ENCODE results near the gene EVL.
A peak's percentile ranks its signal among the peaks of the same experiment; 100 is the strongest.
"Not testable (repeated sequence)": the region's sequence is repeated elsewhere in the genome, so short reads cannot be mapped to it uniquely, and the experiment has no call there.

Gene EVL, protein sequence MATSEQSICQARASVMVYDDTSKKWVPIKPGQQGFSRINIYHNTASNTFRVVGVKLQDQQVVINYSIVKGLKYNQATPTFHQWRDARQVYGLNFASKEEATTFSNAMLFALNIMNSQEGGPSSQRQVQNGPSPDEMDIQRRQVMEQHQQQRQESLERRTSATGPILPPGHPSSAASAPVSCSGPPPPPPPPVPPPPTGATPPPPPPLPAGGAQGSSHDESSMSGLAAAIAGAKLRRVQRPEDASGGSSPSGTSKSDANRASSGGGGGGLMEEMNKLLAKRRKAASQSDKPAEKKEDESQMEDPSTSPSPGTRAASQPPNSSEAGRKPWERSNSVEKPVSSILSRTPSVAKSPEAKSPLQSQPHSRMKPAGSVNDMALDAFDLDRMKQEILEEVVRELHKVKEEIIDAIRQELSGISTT

DNA sequence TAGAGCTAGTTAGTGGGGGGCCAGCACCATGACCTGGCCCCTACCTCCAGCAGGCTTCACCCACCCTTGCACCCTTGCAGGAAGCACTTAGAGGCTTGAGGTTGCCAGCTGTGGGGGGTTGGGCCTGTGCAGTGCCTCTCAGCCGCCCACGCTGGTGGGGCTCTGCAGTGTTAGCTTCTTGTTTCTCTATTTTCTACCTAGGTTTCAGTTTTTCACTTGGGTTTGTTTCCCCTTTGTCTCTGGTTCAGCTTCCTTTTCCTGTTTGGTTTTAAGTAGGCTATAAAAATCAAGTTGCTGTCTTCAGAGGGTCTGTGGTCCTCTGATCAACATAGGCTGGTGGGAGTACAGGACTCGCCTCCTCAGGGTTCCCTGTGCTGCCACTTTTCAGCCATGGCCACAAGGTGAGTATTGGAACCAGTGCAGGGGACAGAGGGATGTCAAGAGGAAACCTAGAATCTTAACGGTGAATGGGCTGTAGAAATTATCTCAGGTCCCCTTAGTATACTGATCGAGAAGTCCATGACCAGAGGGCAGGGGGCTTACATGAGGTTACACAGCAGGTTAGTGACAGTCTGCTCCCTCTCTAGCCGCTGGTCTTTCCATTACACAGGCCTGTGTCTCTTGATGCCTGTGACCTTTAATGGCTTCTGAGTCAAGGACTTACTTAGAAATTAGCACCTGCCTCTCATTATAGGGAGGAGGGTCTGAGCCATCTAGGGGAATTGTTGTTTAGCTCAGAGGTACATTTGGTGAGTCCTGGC is at the start of gene EVL:
Gene EVL, plus strand, starts transcription at position 312 of the 761 bp plus-strand sequence. Its CDS starts 79 bp downstream, at position 391.
- peak; percentile 37 for DNase-seq

DNA sequence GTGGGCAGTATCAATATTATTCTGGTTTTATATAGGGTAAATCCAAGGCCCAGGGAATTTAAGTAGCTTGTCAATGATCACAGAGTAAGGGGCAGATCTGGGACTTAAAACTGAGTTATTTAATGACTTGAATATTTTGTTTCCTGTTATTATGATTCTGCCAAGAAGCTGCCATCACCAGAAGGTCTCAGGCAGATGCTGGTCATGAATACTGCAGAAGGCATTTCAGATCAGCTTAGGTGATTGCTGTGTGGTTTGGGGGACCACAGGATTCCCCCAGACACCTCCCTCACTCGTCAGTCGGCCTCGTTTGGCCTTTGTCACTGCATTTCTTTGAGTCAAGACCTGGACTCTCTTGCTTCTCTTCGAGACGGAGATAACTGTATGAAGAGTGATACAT is 47.7 kb upstream of the EVL start:
- DNase-seq, result no peak

DNA sequence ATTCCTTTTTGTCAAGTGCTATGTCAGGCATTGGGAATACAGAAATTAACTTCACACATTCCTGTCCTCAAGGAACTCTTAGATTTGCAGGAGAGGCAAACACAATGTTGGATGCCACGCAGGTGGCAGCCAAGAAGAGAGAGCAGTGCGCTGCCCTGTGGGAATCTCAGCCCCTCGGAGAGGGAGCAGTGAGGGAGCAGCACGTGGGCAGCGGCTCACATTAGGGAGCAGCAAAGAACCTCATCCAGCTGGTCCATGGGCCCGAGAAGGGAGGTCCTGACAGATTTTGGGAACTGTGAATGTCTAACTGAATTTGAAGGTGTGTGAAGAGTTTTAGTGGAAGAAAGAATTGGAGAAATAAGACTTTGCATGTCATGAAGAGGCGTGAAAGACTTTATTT is 47.2 kb upstream of the EVL start:
- DNase-seq, result no peak

DNA sequence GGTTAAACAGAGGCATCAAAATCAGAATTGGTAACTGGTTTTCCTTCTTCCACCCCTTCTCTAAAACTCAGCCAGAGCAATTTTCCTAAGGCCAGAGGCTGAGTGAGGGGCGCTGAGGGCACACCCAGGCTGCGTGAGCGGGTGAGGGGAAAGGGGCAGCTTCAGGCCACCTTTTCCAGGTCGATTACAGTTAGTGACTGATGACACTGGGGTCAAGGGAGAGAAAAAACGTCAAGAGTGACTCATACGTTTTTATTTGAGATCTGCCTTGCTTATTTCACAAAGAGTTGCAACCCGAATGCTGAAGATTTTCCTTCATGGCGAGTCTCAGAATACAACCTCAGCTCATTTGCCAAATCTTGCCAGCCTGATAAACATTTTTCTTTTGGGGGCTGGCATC is 46.7 kb upstream of the EVL start:
- no peak for DNase-seq

DNA sequence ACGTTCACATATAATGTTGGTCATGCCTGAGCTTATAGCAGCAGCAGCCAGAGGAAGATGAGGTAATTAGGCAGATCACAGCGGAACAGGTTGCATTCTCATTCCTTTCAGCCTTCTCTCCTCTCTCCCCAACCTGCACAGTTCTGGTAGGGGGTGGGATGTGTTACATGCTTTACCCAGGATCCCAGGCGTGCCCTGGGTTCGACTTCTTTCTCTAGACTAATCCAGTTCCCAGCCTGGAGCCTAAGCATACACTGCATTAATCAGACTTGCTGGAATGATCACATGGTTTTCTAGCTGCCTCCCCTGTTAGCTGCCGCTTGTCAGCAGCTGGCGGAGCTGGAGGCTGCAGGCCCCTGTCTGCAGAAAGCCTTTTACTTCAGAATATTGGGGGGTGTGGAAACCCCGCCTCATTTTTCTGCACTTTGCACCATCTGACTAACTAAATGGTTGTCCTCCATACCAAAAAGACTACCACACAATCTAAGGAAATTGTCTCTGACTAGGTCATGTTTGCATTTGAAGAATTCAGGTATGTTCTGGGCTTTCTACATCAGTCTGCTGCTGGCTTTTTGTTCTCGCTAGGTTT is 46.0 kb upstream of the EVL start:
- DNase-seq, result no peak

DNA sequence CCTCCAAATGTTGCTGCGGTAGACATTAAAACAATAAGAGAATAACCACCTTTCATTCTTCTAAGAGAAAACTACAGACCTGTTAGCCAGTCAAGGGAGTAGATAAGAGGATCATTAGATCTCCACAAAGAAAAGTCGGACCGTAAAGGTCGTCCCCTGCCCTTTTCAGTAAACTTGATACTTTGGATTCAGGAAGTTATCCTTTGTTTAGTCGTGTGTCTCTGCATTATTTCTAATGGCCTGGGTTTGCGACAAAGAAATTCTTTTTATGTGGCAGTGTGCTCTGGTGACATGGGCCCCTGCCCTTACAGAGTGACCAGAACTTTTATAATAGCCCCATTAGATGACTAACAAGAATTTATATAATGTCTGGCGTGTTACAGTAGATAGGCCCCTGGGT is 44.6 kb upstream of the EVL start:
- DNase-seq, result no peak

DNA sequence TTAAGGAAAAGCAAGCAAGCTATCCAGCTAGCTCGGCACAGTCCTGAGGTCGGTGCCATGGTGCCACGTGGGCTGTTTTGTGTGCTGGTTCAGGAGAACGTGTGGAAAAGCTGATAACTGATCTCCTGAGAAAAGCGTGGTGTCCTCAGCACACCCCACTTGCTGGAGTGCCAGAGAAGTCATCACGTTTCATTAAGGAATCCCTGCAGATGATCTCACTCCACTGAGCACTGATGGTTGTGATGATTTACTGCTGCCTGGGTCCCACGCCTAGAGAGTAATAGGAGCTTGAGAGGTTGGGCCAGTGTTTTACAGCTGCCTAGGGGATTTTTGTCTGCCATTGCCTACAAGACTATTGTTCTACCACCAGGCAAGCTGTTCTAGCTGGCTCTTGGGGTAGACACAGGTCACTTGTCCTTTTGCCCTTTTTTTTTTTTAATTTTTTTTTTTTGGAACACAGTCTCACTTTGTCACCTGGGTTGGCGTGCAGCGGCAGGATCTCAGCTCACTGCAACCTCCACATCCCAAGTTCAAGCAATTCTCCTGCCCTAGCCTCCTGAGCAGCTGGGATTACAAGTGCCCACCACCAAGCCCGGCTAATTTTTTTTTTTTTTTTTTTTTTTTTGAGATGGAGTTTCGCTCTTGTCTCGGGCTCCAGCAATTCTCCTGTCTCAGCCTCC is 42.3 kb upstream of the EVL start:
- no peak for DNase-seq

DNA sequence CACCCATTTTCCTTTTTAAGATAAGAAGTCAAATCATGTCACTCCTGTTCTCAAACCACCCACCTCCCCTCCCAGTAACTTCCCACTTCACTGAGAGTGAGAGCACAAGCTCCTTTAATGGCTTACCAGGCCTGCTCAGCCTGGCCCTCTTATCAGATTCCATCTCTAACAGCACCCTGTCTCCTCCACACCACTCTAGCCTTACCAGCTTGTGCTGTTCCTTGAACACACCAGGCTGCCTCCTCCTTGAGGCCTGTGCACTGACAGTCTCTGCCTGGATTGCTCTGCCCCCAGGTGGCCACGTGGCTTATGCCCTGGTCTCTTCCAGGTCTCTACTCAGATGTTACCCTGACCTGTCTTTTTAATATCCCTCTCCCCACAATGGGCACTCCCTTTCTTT is 40.1 kb upstream of the EVL start:
- no peak for DNase-seq

DNA sequence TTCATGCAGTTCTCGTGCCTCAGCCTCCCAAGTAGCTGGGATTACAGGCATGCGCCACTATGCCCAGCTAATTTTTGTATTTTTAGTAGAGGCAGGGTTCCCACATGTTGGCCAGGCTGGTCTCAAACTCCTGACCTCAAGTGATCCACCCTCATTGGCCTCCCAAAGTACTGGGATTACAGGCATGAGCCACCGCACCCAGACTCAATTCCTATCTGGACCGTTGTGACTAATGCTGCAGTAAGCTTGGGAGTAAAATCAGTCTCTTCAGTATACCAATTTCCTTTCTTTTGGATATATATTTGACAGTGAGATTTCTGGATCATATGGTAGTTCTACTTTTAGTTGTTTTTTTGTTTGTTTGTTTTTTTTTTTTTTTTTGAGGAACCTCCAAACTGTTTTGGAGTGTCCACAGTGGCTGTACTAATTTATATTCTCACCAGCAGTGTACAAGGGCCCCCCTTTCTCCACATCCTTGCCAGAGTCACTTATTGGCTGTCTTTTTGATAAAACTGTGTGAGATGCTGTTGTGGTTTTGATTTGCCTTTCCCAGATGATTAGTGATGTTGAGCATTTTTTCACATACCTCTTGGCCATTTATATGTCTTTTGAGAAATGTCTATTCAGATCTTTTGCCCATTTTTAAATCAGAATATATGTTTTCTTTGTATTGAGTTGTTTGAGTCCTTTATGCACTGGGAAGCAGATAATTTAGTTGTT is 37.3 kb upstream of the EVL start:
- no peak for DNase-seq

DNA sequence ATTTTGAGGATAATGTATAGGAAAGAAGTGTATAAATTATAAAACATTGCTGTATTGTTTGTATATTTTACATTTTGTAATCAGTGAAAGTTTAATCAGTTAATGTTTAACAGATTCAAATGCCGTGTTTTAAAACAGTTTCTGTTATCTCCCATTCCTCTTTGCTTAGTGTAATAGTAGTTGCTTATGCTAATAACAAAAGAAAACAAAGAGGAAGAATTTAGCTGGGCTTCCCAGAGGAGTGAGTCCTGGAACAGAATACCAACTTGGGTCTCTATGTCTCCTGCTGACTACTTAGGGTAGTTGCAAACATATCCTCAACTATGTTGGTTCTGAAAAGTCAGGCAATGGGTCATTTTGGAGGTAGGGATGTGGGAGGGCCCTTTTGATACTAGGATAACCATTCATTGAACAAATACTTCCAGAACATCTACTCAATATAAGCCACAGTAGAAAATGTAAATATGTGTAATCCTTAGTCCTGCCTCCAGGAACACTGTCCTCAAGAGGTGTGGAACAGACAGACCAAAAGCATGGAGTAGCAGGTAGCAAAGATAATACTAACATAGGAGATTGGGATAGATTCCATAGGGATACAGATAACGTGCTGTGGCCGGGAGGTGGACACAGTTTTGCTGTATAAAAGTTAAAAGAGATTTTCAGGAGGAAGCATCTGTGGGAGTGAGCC is 36.1 kb upstream of the EVL start:
- DNase-seq, result no peak

DNA sequence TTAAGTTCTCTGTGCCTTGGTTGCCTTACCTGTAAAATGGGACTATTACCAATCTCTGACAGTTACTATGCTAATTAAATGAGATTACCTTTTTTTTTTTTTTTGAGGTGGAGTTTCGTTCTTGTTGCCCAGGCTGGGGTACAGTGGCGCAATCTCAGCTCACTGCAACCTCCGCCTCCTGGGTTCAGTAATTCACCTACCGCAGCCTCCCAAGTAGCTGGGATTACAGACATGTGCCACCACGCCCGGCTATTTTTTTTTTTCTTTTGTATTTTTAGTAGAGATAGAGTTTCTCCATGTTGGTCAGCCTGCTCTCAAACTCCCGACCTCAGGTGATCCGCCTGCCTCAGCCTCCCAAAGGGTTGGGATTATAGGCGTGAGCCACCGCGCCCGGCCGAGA is 35.2 kb upstream of the EVL start:
- DNase-seq, result not testable (repeated sequence)

DNA sequence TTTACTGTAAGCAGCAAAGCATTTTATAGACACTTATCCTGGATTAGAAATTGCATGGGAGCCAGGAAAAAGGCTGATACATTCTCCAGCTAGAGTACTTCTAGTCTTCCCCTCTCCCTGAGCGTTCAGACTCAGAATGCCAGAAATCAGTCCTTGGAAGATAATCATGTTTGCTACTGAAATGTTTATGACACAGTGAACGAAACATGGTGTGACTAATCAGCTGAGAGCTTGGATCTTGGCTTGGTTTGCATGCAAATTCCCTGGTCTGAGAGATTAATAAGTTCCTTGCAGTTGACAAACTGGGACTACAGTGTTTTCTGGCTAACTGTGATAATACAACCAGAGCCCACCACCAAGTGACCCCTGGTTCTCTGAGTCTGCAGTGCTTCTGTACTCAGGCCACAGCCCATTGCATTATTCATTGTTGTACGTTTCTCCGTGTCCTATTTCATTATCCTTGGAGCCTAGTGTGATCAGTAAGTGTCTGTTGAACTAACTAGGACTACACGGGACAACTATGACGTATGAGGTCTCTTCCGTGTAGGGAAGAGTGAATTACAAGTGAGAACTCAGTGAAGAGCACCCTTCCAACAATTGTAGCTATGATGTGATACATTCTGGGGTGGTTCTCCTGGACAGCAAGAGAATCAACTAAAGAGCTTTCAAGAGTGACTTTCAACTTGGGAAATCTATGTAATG is 34.6 kb upstream of the EVL start:
- DNase-seq, result no peak

DNA sequence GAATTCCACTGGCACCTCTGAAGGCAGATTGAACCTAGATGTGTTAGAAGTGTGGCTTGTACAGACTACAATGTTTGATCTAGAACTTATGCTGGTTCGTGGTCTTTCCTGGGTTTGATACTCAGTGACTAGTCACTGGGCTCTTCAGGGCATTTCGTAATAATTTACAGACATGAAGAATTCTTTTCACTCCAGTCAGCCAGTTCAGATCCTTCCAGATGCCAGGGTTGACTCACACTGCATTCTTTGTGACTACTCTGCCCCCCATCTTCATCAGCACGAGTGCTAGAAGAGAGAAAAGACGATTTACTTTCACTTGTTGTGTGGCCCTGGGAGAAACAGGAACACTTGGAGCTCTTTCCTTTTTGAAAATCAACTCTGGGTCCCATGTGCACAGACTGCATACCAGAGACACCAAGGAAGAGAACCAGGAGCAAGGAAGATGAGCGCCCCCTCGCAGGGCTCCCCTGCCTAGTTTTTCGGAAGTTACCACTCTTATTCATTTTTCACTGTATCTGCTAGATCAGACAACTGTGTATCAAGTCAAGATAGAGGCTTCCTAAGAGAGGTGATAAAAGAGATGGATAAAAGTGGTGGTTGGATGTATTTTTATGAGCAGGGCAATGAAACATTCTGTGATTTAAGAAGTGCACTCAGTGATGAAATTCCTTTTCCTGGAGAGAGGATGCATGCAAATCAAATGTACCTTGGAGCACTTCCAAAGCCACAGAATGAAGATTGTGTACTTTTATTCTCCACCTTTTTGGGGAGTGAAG is 33.5 kb upstream of the EVL start:
- DNase-seq, result no peak

DNA sequence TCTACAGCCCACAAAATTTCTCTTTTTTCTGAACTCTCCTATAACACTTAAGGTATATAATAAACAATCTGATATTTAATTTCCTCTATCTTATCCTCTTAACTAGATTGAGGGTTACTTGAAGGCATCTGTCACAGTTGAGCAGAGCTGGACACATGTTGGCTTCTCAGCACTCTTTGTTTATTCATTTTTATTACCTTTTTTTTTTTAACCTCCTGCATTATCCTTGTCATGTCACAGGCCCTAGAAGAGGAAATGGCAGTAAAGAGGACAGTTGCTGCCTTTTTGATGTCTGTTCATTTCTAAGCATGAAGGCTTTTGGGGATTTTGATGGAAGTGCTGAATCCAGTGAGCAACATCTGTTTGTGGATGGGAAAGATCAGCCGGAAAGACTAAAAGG is 32.5 kb upstream of the EVL start:
- no peak for DNase-seq

DNA sequence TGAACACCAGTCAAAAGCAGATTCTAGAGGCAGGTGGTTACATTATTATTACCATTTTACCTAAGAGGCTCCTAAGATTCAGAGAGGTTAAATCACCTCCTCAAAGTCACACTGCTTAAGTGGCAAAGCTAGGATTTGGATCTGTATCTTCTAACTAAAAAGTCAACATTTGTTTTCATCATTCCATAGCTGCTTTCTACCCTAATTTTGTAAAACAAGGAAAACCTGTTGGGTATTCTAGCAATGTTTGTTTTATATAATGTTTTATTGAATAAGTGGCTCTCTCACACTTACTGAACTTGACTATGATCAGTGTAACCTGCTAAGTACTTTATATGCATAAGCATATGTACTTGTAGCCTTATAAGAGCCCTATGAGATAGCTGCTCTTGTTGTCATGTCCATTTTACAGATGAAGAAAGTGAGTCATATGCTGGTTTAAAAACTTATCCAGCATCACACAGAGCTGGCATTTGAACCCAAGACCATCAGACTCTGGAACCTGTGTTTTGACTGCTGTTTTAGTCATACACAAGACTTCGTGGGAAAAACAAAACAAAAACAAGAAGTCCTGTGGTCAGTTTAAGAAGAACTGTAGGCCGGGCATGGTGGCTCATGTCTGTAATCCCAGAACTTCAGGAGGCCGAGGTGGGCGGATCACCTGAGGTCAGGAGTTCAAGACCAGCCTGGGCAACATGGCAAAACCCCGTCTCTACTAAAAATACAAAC is 31.7 kb upstream of the EVL start:
- DNase-seq, result no peak

DNA sequence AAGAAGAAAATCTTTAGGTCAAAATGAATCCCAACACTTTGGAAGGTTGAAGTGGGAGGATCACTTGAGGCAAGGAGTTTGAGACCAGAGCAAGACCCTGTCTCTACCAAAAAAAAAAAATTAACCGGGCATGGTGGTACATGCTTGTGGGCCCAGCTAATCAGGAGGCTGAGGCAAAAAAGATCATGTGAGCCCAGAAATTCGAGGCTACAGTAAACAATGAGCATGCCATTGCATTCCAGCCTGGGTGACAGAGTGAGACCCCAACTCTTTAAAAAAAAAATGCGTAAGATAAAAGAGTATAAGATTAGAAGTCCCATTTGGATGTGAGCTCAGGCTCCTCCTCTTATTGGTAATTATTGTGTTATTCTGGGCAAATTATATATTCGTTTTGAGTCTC is 30.8 kb upstream of the EVL start:
- DNase-seq, result no peak

DNA sequence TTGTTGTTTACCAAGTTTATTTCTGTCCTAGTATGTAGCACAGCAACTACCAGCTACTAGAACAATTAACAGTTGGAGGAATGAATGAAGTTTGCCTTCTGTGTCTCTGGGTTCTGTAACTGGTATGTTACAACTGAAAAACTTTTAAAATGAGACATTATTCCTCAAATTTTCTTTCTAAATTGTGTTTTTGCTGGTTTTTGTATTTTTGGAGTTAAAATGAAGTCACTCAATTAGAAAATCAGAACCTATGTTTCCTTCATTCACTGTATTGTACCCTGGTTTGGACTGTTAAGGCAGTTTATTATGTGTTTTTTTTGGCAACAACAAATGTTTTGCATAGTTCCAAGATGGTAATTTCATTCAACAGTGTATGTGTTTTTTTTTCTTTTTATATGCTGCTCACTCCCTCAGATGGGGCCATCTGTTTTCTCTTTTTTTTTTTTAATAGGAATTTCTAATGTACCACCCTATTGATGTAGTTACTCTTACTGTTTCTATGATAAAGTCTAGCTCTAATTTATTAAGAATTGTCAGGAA is 30.2 kb upstream of the EVL start:
- DNase-seq, result no peak

DNA sequence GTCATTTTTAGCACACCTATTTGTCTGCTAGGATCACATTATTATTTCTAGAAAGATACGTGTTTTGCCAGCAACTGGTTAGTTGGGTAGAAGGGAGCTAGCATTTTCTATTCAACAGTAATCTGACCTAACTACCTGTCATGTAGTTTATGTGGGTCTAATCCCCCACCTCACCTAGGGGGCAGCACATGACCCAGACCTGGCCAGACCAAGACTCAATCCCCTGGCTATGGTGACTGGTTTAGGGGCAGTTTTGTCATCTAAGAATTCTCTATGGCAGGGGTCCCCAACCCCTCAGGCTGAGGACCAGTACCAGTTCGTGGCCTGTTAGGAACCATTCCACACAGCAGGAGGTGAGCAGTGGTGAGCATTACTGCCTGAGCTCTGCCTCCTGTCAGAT is 29.5 kb upstream of the EVL start:
- DNase-seq, result no peak

DNA sequence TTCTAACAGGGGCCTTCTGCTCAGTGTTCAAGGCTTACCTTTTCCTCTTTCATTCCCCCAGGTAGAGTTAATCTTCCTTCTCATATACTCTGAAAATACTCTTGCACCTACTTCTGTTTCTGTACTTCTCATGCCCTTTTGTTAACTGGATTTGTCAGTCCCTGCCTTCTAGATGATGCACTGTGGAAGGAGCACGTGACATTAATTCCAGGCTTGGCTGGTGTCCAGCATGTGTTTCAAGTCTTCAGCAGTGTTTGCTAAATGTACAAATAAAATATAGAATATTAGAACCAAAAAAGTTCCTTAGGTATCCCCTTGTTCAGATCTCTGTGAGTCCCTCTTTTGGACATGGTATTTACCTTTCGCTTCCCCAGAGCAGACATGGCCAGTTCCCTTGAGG is 27.9 kb upstream of the EVL start:
- peak; percentile 18 for DNase-seq

DNA sequence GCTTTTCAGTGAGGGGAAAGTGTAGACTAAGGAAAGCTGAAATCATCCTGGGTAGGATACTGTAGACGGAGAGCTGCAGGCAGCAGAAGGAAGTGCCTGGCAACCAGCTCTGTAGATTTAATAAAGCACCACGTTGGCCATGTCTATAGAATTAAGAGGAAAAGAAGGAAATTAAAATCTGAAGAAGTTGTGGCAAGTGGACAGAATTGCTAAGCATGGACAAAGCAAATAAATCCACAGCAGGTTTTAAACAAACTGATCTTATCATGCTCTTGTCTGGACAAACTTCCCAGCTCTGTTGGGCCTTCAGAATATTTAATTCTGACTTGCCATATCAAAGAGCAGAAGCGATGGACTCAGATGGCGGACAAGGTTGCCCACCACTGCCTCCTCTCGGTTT is 27.2 kb upstream of the EVL start:
- no peak for DNase-seq
